GM12878 (cell line): ENCODE data around the gene CD83. TPM values are rescaled to one million over a fixed set of nuclear protein-coding genes. Genes with fewer than 3 reads are reported as not detected.

Source experiments
- ATF7 ChIP-seq: fragments of 450-650 bp; IDR thresholded peaks from 2 replicates; pipeline ENCODE4 v1.6.1; 2016; ENCODE audit warnings: low read depth, mild to moderate bottlenecking
- BRCA1 ChIP-seq: IDR thresholded peaks from 2 replicates; pipeline ENCODE4 v1.6.1; 2011; ENCODE audit warnings: low read depth, low read length, improper control_type of control experiment
- CBFB ChIP-seq: IDR thresholded peaks from 2 replicates; pipeline ENCODE4 v1.6.1; 2016; ENCODE audit warnings: antibody characterized with exemption, low read depth
- CREM ChIP-seq: IDR thresholded peaks from 2 replicates; pipeline ENCODE4 v1.6.1; 2014; ENCODE audit warnings: antibody characterized with exemption, low read depth
- EED ChIP-seq: sonication (generic); IDR thresholded peaks from 2 replicates; pipeline ENCODE4 v1.6.1; 2016; ENCODE audit warnings: antibody characterized with exemption, low read depth
- FOXM1 ChIP-seq: IDR thresholded peaks from 2 replicates; pipeline ENCODE4 v1.6.1; 2012; ENCODE audit warnings: low read depth, mild to moderate bottlenecking, inconsistent platforms, low read length, moderate library complexity
- GATAD2B ChIP-seq: fragments of 450-650 bp; conservative IDR thresholded peaks from 2 replicates; pipeline ENCODE4 v1.6.1; 2017; ENCODE audit warnings: low read depth, mild to moderate bottlenecking, moderate library complexity
- JUNB ChIP-seq: IDR thresholded peaks from 2 replicates; pipeline ENCODE4 v1.6.1; 2016; ENCODE audit warnings: antibody characterized with exemption, mild to moderate bottlenecking
- MTA3 ChIP-seq: IDR thresholded peaks from 2 replicates; pipeline ENCODE4 v1.6.1; 2012; ENCODE audit warnings: low read length, inconsistent platforms, borderline replicate concordance
- MYB ChIP-seq: fragments of 150-350 bp; IDR thresholded peaks from 2 replicates; pipeline ENCODE4 v1.6.1; 2014; ENCODE audit warnings: mild to moderate bottlenecking, low read depth, low read length, borderline replicate concordance
- NFYB ChIP-seq: IDR thresholded peaks from 2 replicates; pipeline ENCODE4 v1.6.1; 2011; ENCODE audit warnings: low read depth, mild to moderate bottlenecking, low read length, improper control_type of control experiment, moderate library complexity; ENCODE audit not compliant: insufficient read depth
- NRF1 ChIP-seq: conservative IDR thresholded peaks from 2 replicates; pipeline ENCODE4 v1.6.1; 2011; ENCODE audit warnings: mild to moderate bottlenecking, low read depth, low read length, improper control_type of control experiment
- RB1 ChIP-seq: fragments of 450-650 bp; formaldehyde crosslinking; IDR thresholded peaks from 2 replicates; pipeline ENCODE4 v1.6.1; 2017; ENCODE audit warnings: mild to moderate bottlenecking, borderline replicate concordance
- RUNX3 ChIP-seq: IDR thresholded peaks from 2 replicates; pipeline ENCODE4 v1.6.1; 2012; ENCODE audit warnings: low read length, inconsistent platforms
- SMAD1 ChIP-seq: fragments of 450-650 bp; IDR thresholded peaks from 2 replicates; pipeline ENCODE4 v1.6.1; 2018; ENCODE audit warnings: mild to moderate bottlenecking, low read depth; ENCODE audit not compliant: partially characterized antibody
- SMARCA5 ChIP-seq: fragments of 450-650 bp; IDR thresholded peaks from 2 replicates; pipeline ENCODE4 v1.6.1; 2017; ENCODE audit warnings: mild to moderate bottlenecking
- WRNIP1 ChIP-seq: IDR thresholded peaks from 2 replicates; pipeline ENCODE4 v1.6.1; 2011; ENCODE audit warnings: low read depth, low read length, improper control_type of control experiment, borderline replicate concordance
- YBX1 ChIP-seq: fragments of 450-650 bp; IDR thresholded peaks from 2 replicates; pipeline ENCODE4 v1.6.1; 2016; ENCODE audit warnings: antibody characterized with exemption
- ZNF207 ChIP-seq: fragments of 450-650 bp; IDR thresholded peaks from 2 replicates; pipeline ENCODE4 v1.6.1; 2014; ENCODE audit warnings: antibody characterized with exemption, mild to moderate bottlenecking, borderline replicate concordance
- polyA plus RNA-seq, 11 experiments: library from polyadenylated mRNA; depleted of rRNA in 4 of 11; unstranded in 6 of 11; stranded (reverse) in 5 of 11; fragments of >200 nt; fragmentation: Nextera tagmentation in 4 of 11; fragmentation: Illumina TruSeq in 1 of 11; extraction: Ambion mirVana in 4 of 11; extraction: Trizol in 1 of 11; gene quantifications; 1 replicate in 1 of 11; 2 replicates in 10 of 11; pipeline versions ENCODE4 v1.2.1 to v1.2.3, GENCODE V29; 2011 to 2016; ENCODE audit warnings: inconsistent platforms in 2 of 11, missing spikeins in 2 of 11, low read depth in 1 of 11
- total RNA-seq, 4 experiments: library from RNA; depleted of rRNA in 3 of 4; stranded (reverse); fragments of >200 nt in 3 of 4; fragmentation: Illumina TruSeq in 1 of 4; extraction: Trizol in 1 of 4; gene quantifications; 2 replicates each; pipeline versions ENCODE4 v1.2.1 to v1.2.3, GENCODE V29; 2013 to 2021
- TF ChIP-seq, protein P1 (sequence below): IDR thresholded peaks from 2 replicates; pipeline ENCODE4 v1.6.1; 2011; ENCODE audit warnings: borderline replicate concordance, low read depth, mild to moderate bottlenecking, moderate library complexity, mixed read lengths, low read length; ENCODE audit not compliant: insufficient read depth; ENCODE audit errors: extremely low read length
- TF ChIP-seq, protein P2 (sequence below): IDR thresholded peaks from 2 replicates; pipeline ENCODE4 v1.6.1; 2012; ENCODE audit warnings: low read depth, low read length, improper control_type of control experiment

CD83 gene
- total and polyA plus RNA-seq, 10 of the 15 experiments (the other 5 are each of a cell fraction or from before 2014, with no cell fraction given): 76.1 to 174 (median 129) TPM

DNA sequence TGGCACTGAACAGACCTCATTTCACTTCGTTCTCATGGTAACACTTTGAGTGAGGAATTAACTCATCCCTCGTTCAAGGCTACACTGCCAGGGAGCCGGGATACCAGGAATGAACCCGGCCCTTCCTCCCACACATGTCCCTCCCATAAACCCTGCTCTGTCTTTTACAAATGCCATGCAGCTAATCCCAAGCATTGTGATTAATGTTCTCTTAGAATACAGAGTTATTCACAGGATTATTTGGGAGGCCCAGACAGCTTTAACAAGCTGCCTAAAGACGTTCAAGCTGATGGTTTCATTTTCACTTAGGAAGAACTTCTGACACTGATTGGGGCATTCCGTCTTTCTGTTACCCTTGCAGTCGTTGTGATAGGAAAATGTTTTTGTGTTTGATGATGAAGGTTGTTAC is 42.5 kb upstream of the CD83 start (continued):
- TF ChIP-seq, protein P1, sequence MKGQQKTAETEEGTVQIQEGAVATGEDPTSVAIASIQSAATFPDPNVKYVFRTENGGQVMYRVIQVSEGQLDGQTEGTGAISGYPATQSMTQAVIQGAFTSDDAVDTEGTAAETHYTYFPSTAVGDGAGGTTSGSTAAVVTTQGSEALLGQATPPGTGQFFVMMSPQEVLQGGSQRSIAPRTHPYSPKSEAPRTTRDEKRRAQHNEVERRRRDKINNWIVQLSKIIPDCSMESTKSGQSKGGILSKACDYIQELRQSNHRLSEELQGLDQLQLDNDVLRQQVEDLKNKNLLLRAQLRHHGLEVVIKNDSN: no peak
- TF ChIP-seq RUNX3: no peak
- TF ChIP-seq JUNB: no peak
- peak; percentile 33; the same call in 1 of the 2 replicates for TF ChIP-seq ATF7
- no peak for TF ChIP-seq NRF1
- TF ChIP-seq, protein P2, sequence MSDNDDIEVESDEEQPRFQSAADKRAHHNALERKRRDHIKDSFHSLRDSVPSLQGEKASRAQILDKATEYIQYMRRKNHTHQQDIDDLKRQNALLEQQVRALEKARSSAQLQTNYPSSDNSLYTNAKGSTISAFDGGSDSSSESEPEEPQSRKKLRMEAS: no peak
- TF ChIP-seq YBX1: no peak
- TF ChIP-seq NFYB: no peak
- TF ChIP-seq ZNF207: no peak
- TF ChIP-seq SMARCA5: 0 out of 2 replicates have a peak, but pooled peaks have one; percentile 73
- TF ChIP-seq SMAD1: no peak
- TF ChIP-seq CBFB: no peak
- no peak for TF ChIP-seq MTA3
- TF ChIP-seq CREM: no peak
- 0 out of 2 replicates have a peak, but pooled peaks have one; percentile 22 for TF ChIP-seq GATAD2B
- no peak for TF ChIP-seq FOXM1
- no peak for TF ChIP-seq MYB
- TF ChIP-seq WRNIP1: no peak
- TF ChIP-seq EED: 0 out of 2 replicates have a peak, but pooled peaks have one; percentile 40
- no peak for TF ChIP-seq RB1
- no peak for TF ChIP-seq BRCA1
